HG03280 (cell line): ENCODE data around the gene DPP10.

Source experiments
- ATAC-seq: cut with Tn5 transposase; IDR thresholded peaks from one replicate; pipeline ENCODE4 v1.9.1; 2021; ENCODE audit warnings: mild to moderate bottlenecking, moderate library complexity; ENCODE audit not compliant: unreplicated experiment

DPP10 gene

DNA sequence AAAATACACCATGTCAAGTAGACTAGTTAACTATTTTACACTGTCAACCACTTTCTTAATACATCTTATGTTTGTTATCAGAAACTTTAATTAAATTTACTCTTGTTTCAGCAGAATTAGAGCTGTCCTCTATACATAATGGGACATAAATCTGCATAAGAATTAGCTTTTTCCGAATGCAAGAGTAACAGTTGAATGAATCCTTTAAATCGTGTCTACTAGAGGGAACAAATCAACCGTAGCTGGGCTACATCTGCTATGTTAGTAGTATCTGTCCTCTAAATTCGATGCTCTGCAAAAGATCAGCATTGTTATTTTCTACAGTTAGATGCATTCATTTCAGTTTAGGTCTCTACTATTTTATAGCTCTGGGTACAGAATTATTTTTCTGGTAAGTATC, 1090.6 kb downstream of the DPP10 start:
- no peak for ATAC-seq

DNA sequence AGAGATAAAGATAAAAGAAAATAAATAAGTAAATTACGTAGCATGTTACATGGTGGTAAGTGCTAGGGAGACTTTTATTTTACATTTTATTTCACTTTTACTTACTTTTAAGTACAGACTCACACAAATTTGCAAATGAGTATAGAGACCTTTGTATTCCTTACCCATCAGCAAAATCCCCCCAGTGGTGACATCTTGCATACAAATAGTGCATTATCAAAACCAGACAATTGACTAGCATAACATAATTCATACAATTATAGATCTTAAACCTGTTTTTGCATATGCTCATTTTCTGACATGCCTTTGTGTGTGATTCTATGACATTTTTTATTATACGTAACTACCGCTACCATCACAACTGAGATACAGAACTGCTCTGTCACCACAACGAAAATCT, 1099.4 kb downstream of the DPP10 start:
- ATAC-seq: no peak

DNA sequence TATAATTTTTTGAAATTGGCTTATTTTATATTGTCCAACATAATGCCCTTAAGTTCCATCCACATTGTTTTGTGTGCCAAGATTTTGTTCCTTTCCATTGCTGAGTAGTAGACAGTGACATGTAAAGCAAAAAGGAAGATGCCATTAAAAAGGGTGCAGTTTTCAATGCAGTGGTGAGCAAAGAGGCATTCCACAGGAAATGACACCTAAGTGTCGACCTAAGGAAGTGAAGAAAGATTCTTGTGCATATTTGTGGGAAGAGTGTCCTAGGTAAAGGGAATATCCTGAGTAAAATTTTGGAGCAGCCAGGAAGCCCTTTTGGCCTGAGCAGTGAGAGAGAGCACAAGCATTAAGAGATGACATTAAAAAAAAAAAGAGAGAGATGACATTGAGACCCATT, 1099.9 kb downstream of the DPP10 start:
- ATAC-seq: no peak

DNA sequence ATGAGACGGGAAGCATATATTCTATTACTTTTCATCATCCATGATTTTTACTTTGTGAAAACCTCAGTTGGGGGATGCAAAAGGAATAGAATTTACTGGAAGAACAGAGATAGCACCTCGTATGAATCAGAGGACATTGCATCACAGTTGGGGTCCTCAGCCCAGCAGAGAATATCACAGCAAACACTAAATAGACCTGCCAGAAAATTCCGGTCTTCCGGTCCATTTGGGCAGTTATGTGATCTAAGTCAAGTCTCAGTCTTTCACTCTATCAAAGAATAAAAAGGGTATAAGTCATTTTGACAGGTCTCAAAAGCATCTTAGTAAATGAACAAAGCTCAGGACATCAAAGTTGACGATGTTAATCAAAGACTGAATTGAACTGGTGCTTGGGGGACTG, 1100.6 kb downstream of the DPP10 start:
- no peak for ATAC-seq

DNA sequence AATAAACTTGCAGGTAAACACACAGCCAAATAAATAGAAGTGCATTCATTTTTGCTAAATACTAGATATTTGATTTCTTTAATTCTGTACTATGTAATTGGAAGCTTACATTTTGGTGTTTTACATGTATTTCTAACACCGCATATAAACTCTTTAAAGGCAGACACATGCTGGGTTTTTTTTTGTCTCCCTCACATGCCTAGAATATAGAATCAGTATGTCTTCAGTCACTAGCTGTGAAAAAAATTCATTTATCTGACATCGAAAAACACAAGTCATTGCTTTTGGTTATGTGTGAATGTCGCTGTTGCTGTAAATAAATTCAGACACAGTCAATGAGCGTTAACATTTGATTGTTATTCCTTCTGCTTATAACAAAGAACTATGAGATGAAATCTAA, 1101.0 kb downstream of the DPP10 start:
- ATAC-seq: no peak

DNA sequence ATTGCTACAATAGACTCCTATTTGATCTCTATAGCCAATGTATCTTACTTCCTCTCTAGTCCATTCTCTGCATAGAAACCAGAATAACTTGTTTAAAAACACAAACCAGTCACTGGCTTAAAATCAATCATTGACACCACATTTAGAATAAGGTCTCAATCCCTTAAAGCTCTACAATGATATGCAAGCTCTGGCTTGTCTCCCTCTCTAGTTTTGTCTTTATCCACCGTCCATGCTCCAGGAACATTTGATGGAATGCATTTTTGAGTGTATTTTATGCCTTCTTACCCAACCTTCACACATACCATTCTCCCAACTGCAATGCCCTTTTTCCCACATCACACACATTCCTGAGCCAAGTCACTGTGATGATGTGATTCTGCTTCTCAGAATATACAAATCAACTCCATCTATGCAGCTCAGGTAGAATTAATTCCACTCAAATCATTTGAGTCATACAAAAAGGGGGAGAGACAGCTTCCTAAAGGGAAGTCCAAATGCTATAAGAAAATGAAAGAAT, 1107.2 kb downstream of the DPP10 start:
- ATAC-seq: no peak

DNA sequence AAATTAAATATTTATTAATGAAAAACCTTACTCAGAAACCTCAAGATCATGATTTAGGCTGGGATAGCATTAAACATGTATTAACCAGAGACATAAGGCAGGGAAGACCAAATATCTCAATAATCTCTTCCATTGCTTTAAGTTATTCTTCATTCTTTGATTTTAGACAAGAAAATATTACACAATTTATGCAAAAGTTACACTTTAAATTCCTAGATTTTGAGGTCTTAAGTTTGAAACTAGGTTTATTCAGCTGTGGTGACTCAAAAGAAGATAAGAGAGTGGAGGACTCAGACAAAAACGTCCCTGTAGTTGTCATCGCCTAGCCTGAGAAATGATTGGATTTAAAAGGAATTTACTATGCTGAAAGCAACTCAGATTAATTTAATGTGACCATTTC, 1110.3 kb downstream of the DPP10 start:
- ATAC-seq: no peak

DNA sequence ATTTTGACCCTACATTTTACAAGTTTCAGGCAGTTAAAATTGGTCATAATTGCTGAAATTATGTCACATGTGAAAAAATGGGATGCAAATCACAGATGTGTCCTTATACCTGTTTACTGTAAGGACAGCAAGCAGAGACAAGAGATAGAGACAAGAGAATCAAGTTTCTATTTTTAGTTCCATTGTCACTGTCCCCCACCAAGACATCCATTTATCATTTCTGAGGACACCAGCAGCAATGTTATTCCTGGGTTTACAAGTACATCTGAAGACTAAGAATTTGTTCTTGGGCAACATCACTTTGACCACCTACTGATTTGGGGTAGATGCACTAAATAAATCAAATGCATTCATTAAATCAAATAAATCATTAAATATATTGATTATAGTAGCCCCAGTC, 1111.7 kb downstream of the DPP10 start:
- no peak for ATAC-seq

DNA sequence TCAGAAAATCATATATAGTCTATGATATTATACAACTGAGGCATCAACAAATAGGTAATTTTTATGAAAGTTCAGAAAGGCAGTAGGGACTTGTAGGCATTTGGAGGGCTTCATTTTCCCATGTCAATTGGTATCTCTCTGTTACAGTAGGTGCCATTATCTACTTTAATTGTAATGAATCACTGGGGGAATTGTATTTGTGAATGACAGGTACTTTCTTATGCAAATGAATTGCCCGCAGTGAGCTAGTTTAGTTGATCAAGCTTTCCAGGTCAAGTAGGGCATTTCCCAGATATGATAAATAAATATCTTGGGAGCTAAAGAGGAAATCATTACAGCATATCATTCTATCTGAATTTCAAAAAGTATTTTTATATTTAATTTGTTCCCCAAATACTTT, 1116.3 kb downstream of the DPP10 start:
- ATAC-seq: no peak

DNA sequence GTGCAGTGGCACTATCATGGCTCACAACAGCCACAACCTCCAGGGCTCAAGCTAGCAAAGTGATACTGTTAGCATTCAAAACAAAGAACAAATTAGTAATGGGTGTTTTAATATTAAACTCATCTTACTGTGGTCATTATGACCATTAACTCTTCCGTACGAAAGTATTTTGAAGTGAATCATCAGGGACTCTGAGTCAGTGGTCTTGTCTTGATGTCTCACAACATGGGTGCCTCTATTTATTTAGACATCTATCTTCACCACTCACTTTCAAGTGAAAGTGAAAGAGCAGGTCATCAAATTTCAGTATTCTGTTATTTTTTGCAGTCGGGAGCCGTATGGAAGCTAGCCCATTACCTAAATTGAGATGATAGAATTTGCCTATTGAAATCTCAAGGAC, 1118.2 kb downstream of the DPP10 start:
- ATAC-seq: no peak

DNA sequence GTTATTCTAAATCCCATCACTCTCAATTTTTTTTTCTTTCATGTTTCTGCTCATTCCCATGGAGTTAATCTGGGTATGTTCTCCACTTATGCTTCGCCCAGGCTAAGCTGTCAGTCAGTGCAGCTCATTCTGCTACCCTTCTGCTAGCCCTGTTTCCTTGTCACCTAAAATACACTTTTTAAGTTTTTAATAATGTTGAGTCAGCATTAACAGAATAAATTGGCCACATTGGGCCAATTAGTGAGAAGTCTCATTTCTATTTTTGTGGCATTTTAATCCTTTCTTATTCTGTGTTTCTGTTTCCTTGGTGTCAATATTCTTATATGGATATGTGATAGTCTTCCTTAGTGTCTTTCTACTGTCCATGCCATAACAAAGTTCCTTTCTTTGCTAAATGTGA, 1126.2 kb downstream of the DPP10 start:
- ATAC-seq: no peak

DNA sequence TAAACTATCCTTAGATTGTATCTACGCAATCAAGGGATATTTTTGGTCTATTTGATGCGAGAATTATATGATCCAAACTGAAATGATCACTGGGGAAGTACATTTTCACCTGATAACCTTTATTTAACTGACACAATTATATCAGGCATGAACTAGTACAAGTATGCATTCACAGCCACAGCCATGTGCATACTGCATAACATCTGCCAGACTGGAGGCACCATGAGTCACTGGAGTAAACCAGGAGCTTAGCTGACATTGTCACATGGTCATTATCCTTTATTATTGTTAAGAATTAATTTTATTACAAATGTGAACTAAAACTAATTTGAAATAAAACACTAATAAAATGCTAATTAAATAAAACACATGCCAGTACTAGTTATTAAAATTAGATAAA, 1127.1 kb downstream of the DPP10 start:
- no peak for ATAC-seq

DNA sequence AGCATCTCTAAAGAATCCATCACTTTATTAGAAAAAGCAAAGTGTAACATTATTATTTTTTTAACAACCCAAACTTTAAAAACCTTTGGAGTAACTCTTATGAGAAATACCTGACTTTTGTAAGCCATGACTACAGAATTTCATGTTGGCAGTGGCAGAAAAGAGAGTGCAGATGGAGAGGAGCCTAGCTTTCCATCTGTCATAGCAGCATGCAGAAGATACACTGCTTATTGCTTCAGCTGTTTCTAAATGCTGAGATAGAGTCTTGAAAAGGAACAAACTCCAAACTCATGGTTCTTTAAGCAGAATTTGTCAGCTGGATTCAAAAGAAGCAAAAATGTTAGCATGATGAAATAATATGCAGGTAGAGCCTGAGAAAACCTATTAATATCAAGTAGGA, 1130.3 kb downstream of the DPP10 start:
- ATAC-seq: no peak

DNA sequence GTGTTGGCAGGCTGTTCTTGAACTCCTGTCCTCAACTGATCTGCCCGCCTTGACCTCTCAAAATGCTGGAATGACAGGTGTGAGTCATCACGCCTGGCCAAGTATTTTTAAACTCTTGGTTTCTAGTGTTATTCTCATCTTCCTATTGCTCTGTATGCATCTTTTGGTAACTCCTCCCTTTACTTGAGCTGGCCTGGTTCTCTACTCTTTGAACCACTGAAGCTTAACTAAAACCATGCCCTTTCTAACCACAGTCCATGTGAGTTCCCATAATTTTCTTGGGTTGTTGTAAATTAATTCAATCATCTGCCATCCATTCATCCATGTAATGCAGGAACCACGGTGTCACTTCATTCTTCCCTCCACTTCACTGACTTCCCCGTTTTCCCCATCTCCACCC, 1131.3 kb downstream of the DPP10 start:
- no peak for ATAC-seq

DNA sequence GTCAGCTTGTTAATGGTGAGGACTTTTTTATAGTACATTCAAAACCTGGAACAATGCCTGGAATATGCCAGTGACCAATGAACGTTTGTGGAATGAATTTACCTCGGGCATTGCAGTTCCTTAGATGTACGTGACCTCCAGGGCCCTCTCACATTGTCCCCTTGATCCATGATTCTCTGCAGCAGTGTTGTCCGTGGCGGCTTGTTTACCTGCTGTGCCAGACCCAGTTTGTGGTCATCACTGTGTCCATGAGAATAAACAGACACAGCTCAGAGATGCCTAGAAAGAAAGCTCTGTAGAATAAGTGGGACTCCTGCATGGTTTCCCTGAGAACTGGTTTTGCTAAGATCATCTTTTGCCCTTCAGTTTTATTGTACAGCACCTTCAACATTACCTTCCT, 1132.2 kb downstream of the DPP10 start:
- no peak for ATAC-seq

DNA sequence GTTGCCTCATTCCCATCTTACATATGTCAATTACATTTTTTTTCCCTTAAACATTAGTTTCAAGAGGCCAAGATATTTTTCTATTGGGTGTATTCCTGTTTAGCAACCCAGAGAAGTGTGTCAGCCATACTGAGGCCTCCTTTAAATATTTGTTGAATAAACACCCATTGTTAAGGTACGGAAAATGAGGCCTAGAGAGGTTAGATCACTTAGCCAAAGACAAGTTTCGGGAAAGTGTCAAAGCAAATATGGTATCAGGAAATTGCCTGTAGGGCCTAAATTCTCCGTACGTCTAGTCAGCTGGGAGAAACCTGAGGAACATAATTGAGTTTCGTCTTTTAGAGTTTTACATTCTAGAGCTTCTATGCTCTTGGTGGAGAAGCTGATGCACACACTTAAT, 1138.3 kb downstream of the DPP10 start:
- ATAC-seq: no peak

DNA sequence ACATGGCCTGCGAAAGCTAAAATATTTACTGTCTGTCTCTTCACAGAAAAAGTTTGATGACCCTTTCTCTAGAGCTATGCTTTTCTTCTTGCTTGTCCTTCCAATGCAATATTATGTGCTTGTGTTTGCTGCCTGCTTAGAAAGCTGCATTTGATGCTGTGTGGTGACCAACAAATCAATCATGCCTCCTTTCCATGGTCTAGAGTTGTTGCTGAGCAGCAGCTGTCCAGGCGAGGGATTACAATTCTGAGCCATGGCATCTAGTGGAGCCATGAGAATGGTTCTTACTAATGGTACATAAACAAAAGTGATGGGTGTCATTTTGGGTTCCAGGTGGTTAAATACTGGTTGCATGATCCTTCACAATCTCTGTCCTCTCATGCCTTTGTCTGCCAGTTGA, 1142.1 kb downstream of the DPP10 start:
- no peak for ATAC-seq

DNA sequence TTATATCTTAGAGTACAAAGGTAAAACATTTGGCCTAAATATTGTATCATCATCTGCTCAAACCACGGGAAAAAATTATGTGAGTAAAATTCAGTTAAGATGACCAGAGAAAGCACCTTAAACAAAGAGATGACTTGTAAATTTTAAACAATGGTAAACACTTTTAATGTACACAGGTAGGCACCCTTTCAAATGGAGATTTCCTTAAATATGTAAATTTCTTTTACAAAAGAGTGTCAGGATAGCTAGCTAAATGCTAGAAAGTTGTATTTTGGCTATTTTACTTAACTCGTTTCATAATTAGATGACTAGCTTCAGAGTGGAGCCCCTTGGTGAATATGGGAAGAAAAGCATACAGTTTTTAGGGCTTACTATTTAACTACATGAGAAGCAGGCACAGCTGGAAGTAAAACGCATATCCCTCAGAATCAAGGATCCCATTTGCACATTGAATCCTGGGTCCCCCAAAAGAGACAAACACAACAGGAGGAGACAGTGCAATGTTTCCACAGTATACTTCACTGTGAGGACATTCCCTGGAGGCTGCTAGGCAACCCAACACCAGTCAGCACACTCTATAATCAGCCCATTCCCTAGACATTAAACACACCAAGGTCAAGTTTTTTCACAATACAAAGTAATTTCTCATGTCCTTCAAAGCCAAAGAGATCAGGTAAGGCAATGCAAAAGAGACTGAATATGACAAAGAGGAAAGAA, 1154.4 kb downstream of the DPP10 start:
- ATAC-seq: no peak

DNA sequence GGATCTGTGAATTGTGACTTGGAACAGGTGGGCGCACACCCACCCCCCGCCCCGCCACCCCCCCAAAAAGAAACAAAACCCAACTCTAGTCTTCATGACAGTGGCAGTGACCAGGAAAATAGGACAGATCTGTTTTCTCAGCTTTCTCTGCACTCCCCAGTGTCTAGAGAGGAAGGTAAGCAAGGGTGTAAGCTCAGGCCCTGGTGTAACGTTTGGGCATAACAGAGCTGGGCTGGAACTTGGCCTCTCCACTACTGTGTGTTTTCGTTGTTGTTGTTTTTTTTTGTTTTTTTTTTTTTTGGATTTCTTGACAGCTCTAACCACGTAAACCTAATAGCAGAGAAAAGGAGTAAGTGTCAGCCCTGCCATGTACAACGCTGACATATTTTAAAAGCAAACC, 1160.8 kb downstream of the DPP10 start:
- ATAC-seq: no peak

DNA sequence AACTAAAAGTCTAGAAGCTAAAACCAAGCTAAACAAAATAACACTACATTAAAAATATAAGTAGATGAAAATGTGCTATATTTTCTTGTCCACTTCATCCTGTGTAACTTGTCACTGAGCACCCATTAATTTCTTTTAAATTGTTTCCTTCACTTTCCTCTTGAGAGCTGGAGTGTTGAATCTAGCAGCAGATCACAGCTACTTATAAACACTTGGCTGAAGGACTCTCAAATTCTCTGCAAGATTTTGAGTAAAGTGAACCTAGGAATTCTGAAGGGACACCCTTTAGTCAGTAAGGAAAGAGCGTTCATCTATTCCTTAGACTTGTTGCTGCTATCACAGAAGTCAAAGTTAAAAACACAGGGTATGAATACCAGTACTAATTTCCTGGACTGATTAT, 1163.9 kb downstream of the DPP10 start:
- ATAC-seq: no peak

DNA sequence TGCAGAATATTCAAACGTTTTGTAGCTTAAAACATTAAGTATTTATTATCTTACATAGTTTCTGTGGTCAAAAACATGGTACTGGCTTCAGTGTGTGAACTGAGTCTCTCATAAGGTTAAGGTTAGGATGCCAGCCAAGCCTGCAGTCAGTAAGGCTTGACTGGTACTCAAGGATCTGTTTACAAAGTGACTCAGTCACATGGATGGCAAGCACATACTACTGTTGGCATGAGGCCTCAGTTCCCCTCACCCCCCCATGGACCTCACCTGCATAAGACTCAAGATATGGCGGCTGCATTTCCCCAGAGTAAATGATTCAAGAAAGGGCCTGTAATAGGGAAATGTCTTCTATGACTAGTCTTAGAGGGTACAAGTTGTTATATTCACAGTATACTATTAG, 1167.5 kb downstream of the DPP10 start:
- no peak for ATAC-seq

DNA sequence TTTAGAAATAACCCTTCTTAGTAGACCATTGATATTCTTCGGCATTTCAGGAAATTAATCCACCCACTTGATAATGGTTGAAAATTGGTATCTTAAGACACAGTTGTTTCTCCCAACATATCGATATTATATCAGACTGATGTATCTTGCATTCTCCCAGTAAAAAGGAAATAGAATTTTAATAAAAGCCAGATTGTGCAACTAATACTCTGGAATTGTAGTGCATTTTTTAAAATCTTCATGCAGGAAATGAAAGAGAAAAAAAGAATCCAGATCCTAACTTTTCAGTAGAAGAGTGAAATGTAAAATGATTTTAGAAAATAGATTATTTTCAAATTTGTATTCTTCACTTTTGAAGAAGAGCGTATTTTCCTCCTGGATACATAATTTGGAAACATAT, 1168.4 kb downstream of the DPP10 start:
- no peak for ATAC-seq

DNA sequence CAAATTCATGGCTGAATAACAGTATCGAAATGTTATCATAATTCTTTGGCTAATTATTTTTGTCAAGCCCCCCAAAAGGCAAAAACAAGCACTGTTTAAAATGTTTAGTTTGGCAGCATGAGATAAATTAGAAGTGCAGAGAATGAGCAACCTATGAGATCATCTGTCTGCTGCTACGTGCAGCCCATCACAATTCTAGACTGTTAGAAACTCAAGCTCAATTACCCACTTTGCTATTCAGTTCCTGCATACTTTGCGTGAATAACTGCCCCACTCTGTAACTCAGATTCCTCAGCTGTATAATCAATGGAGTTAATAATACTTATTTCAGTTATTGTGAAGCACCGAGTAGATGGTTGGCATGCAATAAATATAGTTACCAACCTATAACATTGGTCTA, 1181.9 kb downstream of the DPP10 start:
- ATAC-seq: no peak
